HTERT RPE-1 (cell line): Measurements from ENCODE around the gene ABHD1.
"Not testable (repeated sequence)": the region's sequence is repeated elsewhere in the genome, so short reads cannot be mapped to it uniquely, and the experiment has no call there.

Source experiments
- in situ Hi-C: fragments of 300-500 bp; cut with MboI; formaldehyde crosslinking; loops from 4 replicates; pipeline ENCODE4 v1.14.3; 2020; ENCODE audit warnings: low sequenced_read_pairs

Gene ABHD1

DNA sequence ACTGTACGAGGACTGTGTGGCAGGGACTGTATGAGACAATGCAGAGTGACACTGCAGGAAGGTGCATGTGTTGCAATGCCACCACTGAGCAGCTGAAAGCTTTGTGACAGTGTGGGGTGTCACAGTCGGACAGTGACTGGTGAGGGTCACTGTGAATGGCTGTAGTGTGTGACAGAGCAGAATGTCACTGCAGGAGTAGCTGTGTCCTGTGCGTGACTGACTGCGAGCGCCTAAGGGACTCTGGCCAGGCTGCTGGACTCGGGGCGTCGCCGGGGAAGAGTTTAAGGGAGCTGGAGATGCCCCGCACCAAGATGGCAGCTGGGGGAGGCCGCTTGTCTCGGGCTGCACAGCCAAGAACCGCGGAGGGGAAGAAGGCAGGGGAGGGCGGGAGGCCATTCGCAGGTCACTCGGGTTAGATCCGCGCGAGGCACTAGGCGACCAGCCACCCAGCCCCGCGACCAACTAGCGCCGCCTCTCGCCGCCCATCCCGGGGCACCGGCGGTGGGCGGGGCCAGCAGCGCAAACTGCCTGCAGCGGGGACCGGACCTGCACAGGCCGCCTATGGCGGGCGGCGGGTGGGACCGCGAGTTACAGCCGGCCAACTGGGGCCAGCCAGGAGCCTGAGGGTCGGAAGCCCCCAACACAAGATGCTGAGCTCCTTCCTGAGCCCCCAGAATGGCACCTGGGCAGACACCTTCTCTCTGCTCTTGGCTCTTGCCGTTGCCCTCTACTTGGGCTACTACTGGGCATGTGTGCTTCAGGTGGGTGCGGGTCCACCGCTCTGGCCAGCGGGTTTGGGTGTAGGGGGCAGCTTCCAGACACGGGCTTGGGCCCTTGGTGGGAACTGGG, at the start of gene ABHD1:
TSS of gene ABHD1 (plus strand) at position 514 of the 849 bp plus-strand sequence. CDS start at position 648, 134 bp downstream.
- in situ Hi-C loops = no loop called here

DNA sequence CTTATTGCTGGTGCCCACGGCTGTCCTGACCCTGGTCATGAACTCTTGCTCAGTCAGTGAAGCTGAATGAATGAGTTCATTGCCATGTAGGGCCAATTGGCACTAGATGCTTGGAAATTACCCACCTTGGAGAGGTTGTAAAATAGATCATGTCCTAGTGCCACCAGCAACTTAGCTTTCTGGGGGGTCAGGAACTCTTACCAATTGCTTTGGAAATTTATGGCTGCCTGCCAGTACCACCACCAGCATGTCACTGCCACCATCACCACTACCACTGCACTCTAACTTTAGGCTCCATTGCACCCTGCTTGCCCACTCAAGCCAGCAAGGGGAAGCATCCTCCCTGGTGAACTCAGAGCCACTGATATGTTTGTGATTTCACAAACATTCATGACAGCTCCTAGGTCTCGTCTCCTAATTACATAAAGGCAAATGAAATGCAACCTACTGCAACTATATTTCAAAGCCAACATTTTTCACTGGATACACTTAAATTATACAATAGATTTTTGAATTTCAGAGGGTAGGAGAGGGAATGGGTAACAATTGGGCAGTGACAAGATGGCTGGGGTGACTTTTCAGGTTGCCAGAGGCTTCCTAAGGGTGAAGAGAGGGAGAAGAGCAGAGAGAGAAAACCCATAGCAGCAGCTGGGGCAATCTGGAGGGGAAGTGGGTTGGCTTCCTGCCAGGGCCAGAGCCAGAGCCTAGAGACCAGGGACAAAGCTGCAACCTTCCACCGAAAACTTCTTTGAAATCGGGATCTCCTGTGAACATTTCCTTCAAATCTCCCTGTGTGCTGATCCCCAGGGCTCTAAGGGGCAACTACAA, 48.7 kb upstream of the ABHD1 start:
- in situ Hi-C loops = no loop called here

DNA sequence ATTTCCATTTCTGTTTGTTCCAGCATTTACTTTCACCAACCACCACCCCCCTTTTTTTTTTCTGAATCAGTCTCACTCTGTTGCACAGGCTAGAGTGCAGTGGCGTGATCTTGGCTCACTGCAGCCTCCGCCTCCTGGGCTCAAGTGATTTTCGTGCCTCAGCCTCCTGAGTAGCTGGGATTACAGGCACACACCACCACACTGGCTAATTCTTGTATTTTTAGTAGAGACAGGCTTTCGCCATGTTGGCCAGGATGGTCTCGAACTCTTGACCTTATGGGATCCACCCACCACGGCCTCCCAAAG, 48.1 kb upstream of the ABHD1 start:
- in situ Hi-C loops = not testable (repeated sequence)

DNA sequence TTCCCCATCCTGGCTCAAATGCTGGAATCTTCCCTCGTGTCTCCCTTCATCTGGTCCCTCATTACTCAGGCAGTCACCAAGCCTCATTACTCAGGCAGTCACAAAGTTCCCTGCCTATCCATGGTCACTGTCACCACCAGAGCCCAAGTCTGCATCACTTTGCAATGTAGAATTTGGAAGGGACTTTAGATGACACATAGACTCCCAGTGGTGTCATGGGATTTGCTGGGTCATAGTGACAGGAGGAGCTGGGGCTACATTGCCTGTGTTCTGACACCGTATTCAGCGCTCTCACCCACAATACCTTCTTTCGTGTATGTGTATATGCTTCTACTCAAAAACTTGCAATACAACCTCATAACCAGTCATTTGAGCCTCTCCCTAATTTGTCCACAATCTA, 47.3 kb upstream of the ABHD1 start:
- in situ Hi-C loops = no loop called here

DNA sequence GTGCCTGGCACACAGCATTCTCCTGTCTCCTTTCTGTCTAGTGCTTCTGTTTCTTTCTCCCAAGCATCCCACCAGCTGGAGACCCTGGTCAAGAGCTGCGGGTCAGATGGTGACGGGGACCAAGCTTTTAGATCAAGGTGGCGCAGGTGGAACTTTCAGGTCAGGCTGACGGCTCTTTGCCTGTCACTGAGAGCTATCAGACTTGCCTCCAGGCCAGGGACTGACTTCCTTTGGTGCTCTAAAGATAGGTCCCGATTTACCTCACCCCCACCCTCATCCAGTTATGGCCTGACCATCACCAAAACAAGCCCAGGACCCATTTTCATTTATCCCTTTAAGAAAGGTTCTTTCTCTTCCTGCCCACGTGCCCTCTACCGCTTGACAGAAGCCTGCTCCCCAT, 46.4 kb upstream of the ABHD1 start:
- in situ Hi-C loops = no loop called here

DNA sequence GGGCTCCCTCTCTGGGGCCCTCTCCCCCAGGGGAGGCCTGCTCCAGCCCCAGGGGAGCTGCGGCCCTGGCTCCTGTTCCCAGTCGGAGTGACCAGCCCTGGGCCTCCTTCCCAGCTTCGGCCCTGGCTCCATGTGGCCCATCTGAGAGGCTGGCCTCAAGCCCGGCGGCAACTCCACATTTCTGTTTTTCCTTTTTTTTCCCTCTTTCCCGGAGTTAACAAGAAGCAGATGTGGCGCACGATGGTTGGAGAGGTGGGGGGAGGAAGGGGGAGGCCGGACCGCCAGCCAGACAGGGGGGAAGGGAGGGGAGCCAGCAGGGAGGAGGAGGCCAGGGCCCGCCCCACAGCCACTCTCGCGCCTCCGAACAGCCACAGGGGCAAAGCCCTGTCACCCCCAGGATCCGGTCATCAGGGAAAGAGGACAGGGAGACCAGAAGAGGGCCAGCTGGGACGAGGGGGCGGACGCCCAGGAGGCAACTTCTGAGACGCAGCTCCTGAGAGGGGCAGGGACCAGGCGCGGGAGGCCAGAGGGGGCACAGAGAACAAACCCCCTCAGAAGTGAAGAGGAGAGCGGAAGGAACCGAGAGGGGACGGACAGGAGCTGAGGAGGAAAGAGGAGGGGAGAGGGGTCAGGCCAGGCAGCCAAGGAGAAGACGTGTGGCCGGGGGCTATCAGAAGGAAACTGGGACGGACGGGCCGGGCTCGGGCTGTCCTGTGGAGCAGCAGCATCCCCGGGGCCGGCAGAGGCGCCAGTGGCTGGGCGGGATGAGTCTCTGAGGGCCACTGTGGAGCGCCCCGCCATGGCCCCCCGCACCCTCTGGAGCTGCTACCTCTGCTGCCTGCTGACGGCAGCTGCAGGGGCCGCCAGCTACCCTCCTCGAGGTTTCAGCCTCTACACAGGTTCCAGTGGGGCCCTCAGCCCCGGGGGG, 45.1 kb upstream of the ABHD1 start, which contains the start of gene EMILIN1:
TSS of gene EMILIN1 (plus strand) at position 349 of the 928 bp plus-strand sequence. CDS start at position 800, 451 bp downstream.
- in situ Hi-C loops = no loop called here

DNA sequence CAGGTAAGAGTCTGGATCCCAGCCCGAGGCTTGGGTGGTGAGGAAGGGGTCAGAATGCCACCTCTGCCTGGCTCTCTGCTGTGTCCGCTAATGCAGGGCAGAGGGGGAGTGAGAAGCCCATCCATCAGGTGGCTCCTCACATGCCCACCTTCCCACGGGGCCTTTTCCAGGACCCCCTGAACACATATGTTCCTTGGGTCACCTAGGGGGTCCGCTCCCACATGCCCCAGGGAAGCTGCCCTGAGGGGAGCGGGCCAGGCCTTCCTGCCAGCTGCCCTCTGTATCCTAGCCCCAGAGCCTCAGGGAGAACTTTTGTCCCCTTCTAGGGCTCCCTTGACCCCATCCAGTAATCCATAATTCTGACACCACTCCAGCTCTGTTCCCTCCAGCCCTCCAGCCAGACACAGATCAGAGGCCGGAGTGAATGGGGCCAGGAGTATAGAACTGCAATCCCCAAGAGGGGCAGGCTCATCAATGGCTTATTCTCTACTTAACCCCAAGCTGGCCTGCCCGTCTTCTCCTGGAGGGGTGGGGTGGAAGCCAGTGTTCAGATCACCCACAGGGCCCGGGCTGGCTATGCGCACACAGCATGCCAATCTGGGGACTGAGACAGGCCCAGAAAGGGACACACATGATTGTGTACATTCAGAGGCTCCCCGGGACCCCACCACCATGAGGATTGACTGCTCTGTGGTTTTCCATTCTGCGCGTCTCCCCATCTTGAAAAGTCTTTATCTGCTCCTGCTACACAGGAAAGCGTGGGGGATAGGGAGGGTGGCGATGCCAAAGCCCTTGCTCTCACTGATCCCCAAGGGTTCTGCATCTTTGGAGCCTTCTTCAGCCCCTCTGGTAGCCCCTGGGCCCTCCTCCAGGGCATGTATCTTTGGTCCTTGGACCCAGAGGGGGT, 44.1 kb upstream of the ABHD1 start:
- in situ Hi-C loops = no loop called here

DNA sequence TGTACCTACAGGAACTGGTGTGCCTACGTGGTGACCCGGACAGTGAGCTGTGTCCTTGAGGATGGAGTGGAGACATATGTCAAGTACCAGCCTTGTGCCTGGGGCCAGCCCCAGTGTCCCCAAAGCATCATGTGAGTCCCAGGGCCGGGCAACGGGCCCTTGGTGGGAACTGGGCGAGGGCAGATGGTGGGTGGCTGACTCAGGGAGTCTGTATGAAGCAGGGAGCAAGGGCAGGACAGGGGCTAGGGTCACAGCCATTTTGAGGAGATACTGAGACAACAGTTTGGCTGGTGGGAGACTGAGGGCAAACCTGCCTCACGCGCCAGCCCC, 43.5 kb upstream of the ABHD1 start:
- in situ Hi-C loops = no loop called here

DNA sequence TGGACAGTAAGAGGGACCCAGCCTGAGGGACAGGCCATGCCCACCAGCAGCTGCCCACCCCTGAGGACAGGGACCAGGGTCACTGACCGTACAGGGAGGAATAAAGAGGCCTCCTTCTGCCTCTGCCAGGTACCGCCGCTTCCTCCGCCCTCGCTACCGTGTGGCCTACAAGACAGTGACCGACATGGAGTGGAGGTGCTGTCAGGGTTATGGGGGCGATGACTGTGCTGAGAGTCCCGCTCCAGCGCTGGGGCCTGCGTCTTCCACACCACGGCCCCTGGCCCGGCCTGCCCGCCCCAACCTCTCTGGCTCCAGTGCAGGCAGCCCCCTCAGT, 43.0 kb upstream of the ABHD1 start:
- in situ Hi-C loops = no loop called here

DNA sequence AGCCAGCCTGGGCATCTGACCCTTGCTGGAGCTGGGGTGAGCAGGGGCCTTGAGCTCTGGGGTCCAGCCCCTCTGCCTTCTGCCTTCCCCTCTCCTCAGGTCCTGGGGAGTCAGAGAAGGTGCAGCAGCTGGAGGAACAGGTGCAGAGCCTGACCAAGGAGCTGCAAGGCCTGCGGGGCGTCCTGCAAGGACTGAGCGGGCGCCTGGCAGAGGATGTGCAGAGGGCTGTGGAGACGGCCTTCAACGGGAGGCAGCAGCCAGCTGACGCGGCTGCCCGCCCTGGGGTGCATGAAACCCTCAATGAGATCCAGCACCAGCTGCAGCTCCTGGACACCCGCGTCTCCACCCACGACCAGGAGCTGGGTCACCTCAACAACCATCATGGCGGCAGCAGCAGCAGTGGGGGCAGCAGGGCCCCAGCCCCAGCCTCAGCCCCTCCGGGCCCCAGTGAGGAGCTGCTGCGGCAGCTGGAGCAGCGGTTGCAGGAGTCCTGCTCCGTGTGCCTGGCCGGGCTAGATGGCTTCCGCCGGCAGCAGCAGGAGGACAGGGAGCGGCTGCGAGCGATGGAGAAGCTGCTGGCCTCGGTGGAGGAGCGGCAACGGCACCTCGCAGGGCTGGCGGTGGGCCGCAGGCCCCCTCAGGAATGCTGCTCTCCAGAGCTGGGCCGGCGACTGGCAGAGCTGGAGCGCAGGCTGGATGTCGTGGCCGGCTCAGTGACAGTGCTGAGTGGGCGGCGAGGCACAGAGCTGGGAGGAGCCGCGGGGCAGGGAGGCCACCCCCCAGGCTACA, 41.4 kb upstream of the ABHD1 start:
- in situ Hi-C loops = no loop called here

DNA sequence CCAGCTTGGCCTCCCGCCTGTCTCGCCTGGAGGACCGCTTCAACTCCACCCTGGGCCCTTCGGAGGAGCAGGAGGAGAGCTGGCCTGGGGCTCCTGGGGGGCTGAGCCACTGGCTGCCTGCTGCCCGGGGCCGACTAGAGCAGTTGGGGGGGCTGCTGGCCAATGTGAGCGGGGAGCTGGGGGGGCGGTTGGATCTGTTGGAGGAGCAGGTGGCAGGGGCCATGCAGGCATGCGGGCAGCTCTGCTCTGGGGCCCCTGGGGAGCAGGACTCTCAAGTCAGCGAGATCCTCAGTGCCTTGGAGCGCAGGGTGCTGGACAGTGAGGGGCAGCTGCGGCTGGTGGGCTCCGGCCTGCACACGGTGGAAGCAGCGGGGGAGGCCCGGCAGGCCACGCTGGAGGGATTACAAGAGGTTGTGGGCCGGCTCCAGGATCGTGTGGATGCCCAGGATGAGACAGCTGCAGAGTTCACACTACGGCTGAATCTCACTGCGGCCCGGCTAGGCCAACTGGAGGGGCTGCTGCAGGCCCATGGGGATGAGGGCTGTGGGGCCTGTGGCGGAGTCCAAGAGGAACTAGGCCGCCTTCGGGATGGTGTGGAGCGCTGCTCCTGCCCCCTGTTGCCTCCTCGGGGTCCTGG, 40.7 kb upstream of the ABHD1 start:
- in situ Hi-C loops = no loop called here

DNA sequence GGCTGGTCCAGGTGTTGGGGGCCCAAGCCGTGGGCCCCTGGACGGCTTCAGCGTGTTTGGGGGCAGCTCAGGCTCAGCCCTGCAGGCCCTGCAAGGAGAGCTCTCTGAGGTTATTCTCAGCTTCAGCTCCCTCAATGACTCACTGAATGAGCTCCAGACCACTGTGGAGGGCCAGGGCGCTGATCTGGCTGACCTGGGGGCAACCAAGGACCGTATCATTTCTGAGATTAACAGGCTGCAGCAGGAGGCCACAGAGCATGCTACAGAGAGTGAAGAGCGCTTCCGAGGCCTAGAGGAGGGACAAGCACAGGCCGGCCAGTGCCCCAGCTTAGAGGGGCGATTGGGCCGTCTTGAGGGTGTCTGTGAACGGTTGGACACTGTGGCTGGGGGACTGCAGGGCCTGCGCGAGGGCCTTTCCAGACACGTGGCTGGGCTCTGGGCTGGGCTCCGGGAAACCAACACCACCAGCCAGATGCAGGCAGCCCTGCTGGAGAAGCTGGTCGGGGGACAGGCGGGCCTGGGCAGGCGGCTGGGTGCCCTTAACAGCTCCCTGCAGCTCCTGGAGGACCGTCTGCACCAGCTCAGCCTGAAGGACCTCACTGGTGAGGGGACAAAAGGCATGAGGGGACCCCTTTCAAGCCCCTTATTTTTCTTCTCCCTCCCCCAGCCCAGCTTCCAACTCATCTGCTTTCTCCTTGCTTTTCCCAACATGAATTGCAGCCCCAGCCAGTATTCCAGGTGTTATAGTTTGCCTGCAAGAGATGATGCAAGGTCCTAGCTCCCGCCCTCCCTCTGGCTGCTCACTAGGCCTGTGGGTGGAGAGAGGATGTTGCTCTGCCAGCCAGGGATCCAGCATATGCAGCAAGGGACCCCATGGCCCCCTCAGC, 40.0 kb upstream of the ABHD1 start:
- in situ Hi-C loops = no loop called here

DNA sequence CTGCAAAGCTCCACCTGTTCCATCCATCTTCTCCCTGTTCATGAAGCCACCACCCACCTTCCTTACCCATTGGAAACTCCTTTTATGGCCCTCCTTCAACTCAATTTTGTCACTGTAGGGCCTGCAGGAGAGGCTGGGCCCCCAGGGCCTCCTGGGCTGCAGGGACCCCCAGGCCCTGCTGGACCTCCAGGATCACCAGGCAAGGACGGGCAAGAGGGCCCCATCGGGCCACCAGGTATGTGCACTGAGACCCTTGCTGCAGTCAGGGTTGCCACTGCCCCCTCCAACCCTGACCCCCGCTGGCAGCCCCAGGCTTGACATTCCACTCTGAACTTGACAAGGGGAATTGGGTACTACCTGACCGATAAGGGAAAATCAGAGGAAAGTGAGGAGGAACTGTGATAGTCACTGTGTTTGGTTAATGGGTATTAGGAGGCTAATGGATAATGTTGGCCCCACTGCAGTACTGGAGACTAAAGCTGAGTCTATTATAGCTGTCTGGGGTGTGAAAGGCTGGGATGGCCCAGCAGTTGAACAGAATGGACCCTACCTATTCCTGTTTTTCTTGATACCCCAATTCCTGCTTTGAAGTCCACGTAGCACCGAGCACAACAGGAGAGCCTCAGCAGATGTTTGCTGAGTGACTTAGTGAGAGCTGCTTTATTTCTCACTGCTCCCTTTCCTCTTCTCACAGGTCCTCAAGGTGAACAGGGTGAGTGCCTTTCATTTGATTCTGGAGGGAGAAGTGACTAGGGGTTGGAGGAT, 39.1 kb upstream of the ABHD1 start:
- in situ Hi-C loops = no loop called here

DNA sequence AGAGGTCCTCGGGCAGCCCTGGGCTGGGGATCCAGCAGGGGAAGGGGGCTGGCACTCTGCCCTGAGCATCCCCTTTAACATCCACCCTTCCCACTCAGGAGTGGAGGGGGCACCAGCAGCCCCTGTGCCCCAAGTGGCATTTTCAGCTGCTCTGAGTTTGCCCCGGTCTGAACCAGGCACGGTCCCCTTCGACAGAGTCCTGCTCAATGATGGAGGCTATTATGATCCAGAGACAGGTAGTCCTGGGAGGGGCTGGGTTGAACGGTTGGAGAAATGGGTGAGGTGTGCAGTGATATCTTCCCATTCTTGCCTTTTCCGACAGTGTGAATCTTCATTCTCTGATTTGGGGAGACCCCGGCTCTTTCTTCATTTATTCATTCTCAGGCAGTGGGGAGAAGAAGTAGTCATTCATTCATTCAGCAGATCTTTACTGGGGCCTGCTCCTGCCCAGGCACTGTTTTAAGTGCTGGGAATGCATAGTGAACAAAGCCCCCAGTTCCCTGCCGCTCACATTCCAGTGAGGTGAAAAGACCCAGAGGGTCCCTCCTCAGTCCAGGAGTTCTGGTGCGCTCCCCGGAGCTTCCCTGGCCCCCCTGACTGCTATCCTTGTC, 38.4 kb upstream of the ABHD1 start:
- in situ Hi-C loops = no loop called here

DNA sequence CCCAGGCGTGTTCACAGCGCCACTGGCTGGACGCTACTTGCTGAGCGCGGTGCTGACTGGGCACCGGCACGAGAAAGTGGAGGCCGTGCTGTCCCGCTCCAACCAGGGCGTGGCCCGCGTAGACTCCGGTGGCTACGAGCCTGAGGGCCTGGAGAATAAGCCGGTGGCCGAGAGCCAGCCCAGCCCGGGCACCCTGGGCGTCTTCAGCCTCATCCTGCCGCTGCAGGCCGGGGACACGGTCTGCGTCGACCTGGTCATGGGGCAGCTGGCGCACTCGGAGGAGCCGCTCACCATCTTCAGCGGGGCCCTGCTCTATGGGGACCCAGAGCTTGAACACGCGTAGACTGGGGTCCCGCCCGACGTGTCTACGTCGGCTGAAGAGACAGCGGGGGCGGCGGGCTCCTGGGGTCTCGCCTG, 37.9 kb upstream of the ABHD1 start:
- in situ Hi-C loops = no loop called here

DNA sequence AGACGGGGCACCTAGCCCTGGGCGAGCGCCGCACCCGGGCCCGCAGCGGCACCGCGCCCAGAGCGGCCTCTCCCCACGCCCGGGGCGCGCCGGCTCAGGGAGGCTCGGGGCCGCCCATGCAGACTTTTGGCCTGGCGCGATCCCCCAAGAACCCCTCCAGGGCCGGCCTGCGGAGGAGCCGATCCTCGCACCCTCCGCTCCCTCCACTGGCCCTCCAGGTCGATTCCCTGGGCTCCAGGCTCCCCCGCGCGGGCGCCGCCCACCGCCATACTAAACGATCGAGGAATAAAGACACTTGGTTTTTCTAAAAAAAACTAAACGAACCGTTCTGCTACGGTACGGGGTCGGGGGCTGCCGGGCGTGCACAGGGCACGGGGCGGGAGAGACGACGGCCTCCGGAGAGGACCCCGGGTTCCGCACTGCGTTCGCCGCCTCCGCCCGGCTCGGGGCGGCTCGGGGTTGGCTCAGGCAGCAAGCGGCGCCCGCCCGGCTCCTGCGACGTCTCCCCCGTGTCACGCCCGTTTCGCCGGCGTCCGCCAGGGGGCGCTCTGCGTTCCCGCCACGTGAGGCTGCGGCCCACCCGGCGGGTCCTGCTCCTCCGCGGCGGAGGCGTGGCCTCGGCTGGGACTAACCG, 37.4 kb upstream of the ABHD1 start:
- in situ Hi-C loops = no loop called here
